ENCODE data around the gene MPZL1.

The MPZL1 gene

GRCh38 chr1:167776151-167776550 lies 54.4 kb downstream of the MPZL1 start:
- Histone ChIP-seq H3K9me3 (ENCODE audit: insufficient read depth, low read length, severe bottlenecking) (peaks cover 4% of the 10 kb centered on the region), H3K27ac (ENCODE audit: low read length) (no peak overlapping the region), H3K27me3 (ENCODE audit: insufficient read depth, low read length, poor library complexity) (no peaks in the 10 kb centered on the region), H2AFZ (ENCODE audit: low read depth, low read length) (no peak overlapping the region), H3K36me3 (ENCODE audit: insufficient read depth, low read length) (peaks cover 74% of the 10 kb centered on the region), H3K9ac (ENCODE audit: low read depth, low read length) (no peak overlapping the region), H4K20me1 (ENCODE audit: insufficient read depth, low read length) (no peaks in the 10 kb centered on the region), H3K4me3 (ENCODE audit: low read depth in 1 of 2, low read length in 2 of 2) (no peak overlapping the region), H3K4me1 (ENCODE audit: insufficient read depth, low read length) (no peaks in the 10 kb centered on the region), H3K4me2 (ENCODE audit: insufficient read depth, low read length) (no peak overlapping the region), H3K79me2 (ENCODE audit: insufficient read depth, low read length) (no peaks in the 10 kb centered on the region)
- no peak for DNase-seq
- TF ChIP-seq CTCF (IDR thresholded peaks at IDR 0.05; ENCODE audit: borderline replicate concordance, extremely low read depth, low read length, poor library complexity, severe bottlenecking) (no peak), EZH2 (IDR thresholded peaks at IDR 0.05; ENCODE audit: borderline replicate concordance, low read depth, low read length, severe bottlenecking) (no peak)
- ATAC-seq (ENCODE audit: insufficient read depth, low read depth) = no peak

- TF ChIP-seq CTCF (IDR thresholded peaks at IDR 0.05; ENCODE audit: borderline replicate concordance, extremely low read depth, low read length, poor library complexity, severe bottlenecking) (no peak), EZH2 (IDR thresholded peaks at IDR 0.05; ENCODE audit: borderline replicate concordance, low read depth, low read length, severe bottlenecking) (no peak)
- Histone ChIP-seq H3K4me3 (ENCODE audit: low read depth in 1 of 2, low read length in 2 of 2) (no peak overlapping the region), H3K9me3 (ENCODE audit: insufficient read depth, low read length, severe bottlenecking) (peaks cover 6% of the 10 kb centered on the region), H3K27me3 (ENCODE audit: insufficient read depth, low read length, poor library complexity) (no peaks in the 10 kb centered on the region), H4K20me1 (ENCODE audit: insufficient read depth, low read length) (no peaks in the 10 kb centered on the region), H3K27ac (ENCODE audit: low read length) (no peak overlapping the region), H3K79me2 (ENCODE audit: insufficient read depth, low read length) (no peaks in the 10 kb centered on the region), H2AFZ (ENCODE audit: low read depth, low read length) (no peak overlapping the region), H3K4me1 (ENCODE audit: insufficient read depth, low read length) (no peaks in the 10 kb centered on the region), H3K9ac (ENCODE audit: low read depth, low read length) (no peak overlapping the region), H3K36me3 (ENCODE audit: insufficient read depth, low read length) (peaks cover 72% of the 10 kb centered on the region), H3K4me2 (ENCODE audit: insufficient read depth, low read length) (no peak overlapping the region)
- ATAC-seq (ENCODE audit: insufficient read depth, low read depth) = no peak
- no peak for DNase-seq
Measured at GRCh38 chr1:167776616-167777268, 55.0 kb downstream of the MPZL1 start.

GRCh38 chr1:167777269-167777650 lies 55.5 kb downstream of the MPZL1 start:
- no peak for ATAC-seq (ENCODE audit: insufficient read depth, low read depth)
- TF ChIP-seq EZH2 (IDR thresholded peaks at IDR 0.05; ENCODE audit: borderline replicate concordance, low read depth, low read length, severe bottlenecking) = no peak
- TF ChIP-seq CTCF (IDR thresholded peaks at IDR 0.05; ENCODE audit: borderline replicate concordance, extremely low read depth, low read length, poor library complexity, severe bottlenecking) = no peak

More at GRCh38 chr1:167777269-167777650, 55.5 kb downstream of the MPZL1 start:
- no peaks in the 10 kb centered on the region for H3K4me1 ChIP-seq (ENCODE audit: insufficient read depth, low read length)
- no peak overlapping the region for H3K4me2 ChIP-seq (ENCODE audit: insufficient read depth, low read length)
- H3K9ac ChIP-seq (ENCODE audit: low read depth, low read length) = no peak overlapping the region
- H3K4me3 ChIP-seq (ENCODE audit: low read depth in 1 of 2, low read length in 2 of 2) = no peak overlapping the region
- no peaks in the 10 kb centered on the region for H4K20me1 ChIP-seq (ENCODE audit: insufficient read depth, low read length)
- no peak overlapping the region for H2AFZ ChIP-seq (ENCODE audit: low read depth, low read length)
- H3K79me2 ChIP-seq (ENCODE audit: insufficient read depth, low read length) = no peaks in the 10 kb centered on the region
- no peaks in the 10 kb centered on the region for H3K27me3 ChIP-seq (ENCODE audit: insufficient read depth, low read length, poor library complexity)
- DNase-seq = no peak
- peaks cover 66% of the 10 kb centered on the region for H3K36me3 ChIP-seq (ENCODE audit: insufficient read depth, low read length)
- peaks cover 6% of the 10 kb centered on the region for H3K9me3 ChIP-seq (ENCODE audit: insufficient read depth, low read length, severe bottlenecking)
- H3K27ac ChIP-seq (ENCODE audit: low read length) = no peak overlapping the region

Data from DND-41 (cell line).